CMK (cell line): Measurements from ENCODE around the gene SUSD4.
"Not testable (repeated sequence)": the region's sequence is repeated elsewhere in the genome, so short reads cannot be mapped to it uniquely, and the experiment has no call there.

Source experiments
- DNase-seq: peaks from one replicate; pipeline ENCODE4 v3.0.0-alpha.2; 2010; ENCODE audit warnings: low read depth

The SUSD4 gene

DNA sequence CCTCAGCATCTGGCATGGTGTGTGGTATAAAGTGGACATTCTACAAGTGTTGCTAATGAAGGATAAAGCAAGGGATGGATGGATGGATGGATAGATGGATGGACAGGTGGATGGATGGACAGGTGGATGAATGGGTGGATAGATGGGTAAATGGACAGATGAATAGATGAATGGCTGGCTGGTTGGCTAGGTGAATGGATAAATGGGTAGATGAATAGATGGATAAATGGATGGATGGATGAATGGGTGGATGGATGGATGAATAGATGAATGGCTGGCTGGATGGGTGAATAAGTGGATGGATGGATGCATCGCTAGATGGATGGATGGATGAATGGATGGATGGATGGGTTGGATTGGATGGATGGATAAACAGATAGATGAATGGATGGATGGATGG is 66.2 kb downstream of the SUSD4 start:
- no peak for DNase-seq

GRCh38 chr1:223291796-223292195 is 72.2 kb downstream of the SUSD4 start:
- DNase-seq: no peak

- DNase-seq: no peak
Observed at GRCh38 chr1:223290397-223290796, 73.6 kb downstream of the SUSD4 start.

- no peak for DNase-seq
Observed at GRCh38 chr1:223289621-223290020, 74.4 kb downstream of the SUSD4 start.

- DNase-seq: no peak
Observed at GRCh38 chr1:223288826-223289225, 75.2 kb downstream of the SUSD4 start.

- DNase-seq: no peak
Observed at GRCh38 chr1:223285452-223285851, 78.5 kb downstream of the SUSD4 start.

DNA sequence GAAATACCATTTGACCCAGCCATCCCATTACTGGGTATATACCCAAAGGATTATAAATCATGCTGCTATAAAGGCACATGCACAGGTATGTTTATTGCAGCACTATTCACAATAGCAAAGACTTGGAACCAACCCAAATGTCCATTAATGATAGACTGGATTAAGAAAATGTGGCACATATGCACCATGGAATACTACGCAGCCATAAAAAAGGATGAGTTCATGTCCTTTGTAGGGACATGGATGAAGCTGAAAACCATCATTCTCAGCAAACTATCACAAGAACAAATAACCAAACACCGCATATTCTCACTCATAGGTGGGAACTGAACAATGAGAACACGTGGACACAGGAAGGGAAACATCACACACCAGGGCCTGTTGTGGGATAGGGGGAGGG is 80.3 kb downstream of the SUSD4 start:
- DNase-seq: not testable (repeated sequence)

DNA sequence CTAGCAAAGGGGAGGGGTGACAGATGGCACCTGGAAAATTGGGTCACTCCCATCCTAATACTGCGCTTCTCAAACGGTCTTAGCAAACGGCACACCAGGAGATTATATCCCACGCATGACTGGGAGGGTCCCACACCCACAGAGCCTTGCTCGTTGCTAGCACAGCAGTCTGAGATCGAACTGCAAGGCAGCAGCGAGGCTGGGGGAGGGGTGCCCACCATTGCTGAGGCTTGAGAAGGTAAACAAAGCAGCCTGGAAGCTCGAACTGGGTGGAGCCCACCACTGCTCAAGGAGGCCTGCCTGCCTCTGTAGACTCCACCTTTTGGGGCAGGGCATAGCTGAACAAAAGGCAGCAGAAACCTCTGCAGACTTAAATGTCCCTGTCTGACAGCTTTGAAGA is 85.7 kb downstream of the SUSD4 start:
- DNase-seq: not testable (repeated sequence)

GRCh38 chr1:223276029-223276428 is 87.9 kb downstream of the SUSD4 start:
- no peak for DNase-seq

GRCh38 chr1:223273511-223273910 is 90.5 kb downstream of the SUSD4 start:
- DNase-seq: no peak

DNA sequence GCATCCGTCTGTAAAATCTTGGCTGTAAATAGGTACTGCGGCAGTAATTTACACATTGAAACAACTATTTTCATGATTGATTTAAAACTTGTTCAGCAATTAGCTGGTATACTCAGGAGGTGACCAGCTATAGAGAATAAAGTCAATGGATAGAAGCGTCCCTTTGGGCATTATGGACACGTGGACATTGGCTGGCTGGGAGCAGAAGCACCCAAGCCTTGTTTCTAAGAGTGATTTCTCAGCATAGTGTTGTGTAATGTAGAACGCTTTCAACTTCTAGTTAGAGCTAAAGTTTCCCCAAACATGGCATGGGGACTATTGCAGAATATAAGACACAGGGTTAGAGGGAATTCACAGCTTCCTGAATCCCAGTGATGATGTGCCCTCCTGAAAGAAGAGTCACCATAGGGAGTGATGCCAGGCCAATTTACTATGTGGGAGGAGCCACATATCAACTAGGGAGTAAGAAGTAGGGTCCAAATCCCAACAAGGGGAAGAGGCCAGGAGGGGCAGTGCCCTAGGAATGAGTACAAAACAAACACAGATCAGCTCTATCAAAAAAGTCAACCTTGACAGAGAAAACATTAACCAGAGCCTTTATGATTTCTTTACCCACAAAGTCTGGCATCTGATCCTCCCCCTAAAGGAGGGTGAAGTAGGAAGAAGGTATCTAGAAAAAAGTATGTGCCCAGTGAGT is 92.7 kb downstream of the SUSD4 start:
- DNase-seq: no peak

DNA sequence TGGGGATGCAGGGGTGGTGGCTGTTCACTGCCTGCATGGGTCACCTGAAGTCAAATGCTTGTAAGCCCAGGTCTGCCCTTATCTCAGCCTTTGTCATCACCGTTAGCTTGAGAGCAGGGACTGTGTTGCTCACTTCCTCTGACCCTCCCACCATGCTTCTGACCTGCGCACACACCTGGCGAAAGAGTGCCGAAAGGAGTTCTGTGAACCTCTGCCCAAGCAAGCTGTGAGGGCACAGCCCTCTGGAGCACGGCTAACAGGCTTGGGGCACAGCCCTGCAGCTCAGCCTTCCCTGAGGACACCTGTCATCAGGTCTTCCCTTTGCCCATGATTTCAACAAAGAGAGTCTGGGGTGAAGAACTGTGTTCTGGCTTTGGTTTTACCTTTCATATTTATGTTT is 93.8 kb downstream of the SUSD4 start:
- no peak for DNase-seq

- no peak for DNase-seq
Observed at GRCh38 chr1:223269006-223269405, 95.0 kb downstream of the SUSD4 start.

DNA sequence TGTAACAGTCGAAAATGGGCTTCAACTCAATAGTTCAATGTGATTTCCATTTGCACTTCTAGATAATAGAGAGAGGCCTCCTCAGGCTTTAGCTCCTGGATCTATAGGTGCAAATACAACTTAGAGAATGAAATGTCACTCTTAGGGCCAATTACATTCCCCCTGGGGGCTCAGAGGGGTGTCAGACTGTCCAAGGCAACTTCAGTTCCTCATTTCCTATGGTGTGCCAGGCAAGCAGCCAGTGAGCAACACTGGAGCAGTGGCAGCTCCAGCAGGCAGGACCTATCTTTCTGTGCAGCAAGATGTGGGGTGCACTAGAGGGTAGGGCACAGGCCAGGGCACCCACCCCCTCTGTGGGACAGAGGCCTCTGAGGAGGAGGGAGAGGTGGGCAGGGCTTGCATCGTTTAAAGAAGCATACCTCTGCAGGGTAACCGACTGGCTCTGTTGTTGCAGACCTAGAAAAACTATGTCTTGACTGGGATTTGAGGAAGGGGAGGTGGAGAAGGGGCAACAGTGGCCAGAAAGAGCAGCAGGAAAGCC is 97.3 kb downstream of the SUSD4 start:
- DNase-seq: no peak

DNA sequence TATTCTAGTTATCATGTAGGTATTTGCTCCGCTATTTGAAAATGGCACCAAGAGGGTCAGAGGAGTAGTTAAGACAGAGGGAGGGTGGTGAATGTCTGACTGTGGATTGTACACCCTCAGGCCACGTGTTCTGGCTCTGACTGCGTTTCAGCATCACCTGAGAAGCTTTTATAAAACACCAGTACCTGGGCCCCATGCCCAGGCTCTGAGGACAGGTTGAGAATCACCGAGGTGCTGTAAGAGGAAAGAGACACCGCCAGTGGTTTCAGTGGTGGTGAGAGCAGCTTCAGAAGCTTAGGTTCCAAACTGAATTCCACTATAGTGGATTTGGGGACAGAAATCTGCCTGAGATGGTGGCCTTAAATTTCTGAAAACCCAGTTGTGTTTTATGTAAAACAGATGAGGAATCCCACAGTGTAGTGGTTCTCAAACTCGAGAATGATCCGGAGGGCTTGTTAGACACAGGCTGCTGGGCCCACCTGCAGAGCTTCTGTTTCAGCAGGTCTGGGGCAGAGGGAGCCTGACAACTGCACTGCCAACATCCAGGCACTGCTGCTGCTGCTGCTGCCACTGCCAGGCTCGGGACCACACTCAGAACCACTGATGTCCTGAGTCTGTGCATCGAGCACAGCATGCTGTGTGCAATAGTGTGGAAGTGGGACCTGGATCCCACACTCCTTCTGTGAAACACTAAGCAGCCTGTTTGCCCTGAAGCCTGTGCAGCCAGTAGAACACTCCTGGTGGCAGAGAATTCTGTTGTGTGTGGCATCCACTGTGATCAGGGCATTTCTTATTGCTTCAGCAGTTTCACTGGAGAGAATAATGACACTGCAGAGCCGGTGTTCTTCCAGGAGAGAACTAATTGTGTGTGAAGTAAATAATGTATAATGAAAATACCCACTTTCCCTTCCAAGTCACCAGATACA is 98.7 kb downstream of the SUSD4 start:
- no peak for DNase-seq

DNA sequence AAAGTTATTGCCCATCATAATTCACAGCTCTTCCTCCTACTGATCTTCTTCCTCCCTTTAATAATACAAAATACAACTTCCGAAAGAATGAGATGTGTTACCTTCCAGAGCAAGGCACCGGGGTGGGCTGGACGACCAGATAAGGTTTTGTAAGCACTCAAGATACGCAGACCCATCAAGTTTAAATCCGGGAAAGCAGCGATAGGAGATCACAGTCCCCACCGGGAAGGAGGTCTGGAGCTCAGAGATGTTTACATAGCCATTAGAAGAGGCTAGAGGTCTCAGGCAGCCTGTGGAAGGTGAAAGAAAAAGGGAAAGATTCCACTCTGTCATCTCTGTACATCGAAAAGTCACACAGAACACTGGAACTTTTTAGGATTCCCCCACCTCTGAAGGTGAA is 99.4 kb downstream of the SUSD4 start:
- no peak for DNase-seq

GRCh38 chr1:223261914-223262313 is 102.1 kb downstream of the SUSD4 start:
- no peak for DNase-seq

GRCh38 chr1:223260712-223261111 is 103.3 kb downstream of the SUSD4 start:
- no peak for DNase-seq

DNA sequence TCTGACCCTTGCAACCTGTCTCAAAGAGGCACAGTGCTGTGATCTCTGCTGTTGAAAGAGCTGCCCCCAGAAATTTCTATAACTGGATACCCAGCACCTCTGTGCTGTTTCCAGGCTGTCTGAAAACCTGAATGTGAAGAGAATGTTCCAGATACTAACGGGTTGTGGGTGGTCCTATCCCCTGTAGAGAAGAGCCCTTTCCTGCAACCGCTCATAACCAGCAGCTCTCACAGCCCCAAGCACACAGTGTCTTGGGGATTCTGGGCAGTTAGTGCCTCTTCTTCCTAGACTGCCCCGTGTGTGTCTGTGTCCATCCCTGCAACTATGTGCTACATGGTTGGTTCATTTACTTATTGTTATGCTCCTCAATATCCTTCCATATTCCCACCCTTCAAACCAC is 104.5 kb downstream of the SUSD4 start:
- no peak for DNase-seq

GRCh38 chr1:223258751-223259198 is 105.2 kb downstream of the SUSD4 start:
- DNase-seq: no peak

GRCh38 chr1:223257856-223258550 is 106.0 kb downstream of the SUSD4 start:
- DNase-seq: no peak

DNA sequence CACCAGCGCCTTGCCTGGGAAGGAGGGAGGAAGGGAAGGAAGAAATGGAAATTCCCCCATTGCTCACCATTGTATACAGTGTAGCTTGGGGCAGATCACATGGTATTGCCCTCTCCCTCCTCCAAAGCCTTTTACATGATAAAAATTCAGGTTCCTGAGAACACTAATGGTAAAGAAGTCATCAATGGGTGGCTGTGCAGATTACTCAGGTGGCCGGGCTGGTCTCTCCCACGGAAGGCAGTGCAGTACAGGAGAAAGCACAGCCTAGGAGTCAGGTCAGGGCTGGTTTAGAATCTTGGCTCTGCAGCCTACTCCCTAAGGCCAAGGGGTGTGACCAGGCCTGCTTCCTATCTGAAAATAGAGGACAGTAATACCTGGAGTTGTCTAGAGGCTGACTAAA is 107.9 kb downstream of the SUSD4 start:
- DNase-seq: no peak
